OCI-LY1 (cell line): ENCODE measurements around the gene PTPRD.

Experiments used
- CTCF ChIP-seq: fragments of 200-600 bp; sonication (generic), shearing (Covaris generic); IDR thresholded peaks from 2 replicates; pipeline ENCODE4 v1.5.1; 2017; ENCODE audit warnings: mild to moderate bottlenecking, antibody characterized with exemption, low read length, moderate library complexity, mixed read lengths
- EZH2 ChIP-seq: fragments of 200-600 bp; sonication (generic), shearing (Covaris generic); IDR thresholded peaks from 2 replicates; pipeline ENCODE4 v1.8.0; 2017; ENCODE audit warnings: borderline replicate concordance, mixed run types, mild to moderate bottlenecking, antibody characterized with exemption, low read length, moderate library complexity, mixed read lengths

- TF ChIP-seq CTCF (no peak), EZH2 (no peak)
Observed at GRCh38 chr9:9949368-9949767, 663.4 kb downstream of the PTPRD start.
